Fibroblast of the conjunctiva (primary cell): Measurements from ENCODE around the gene CP.
"Not testable (repeated sequence)": the region's sequence is repeated elsewhere in the genome, so short reads cannot be mapped to it uniquely, and the experiment has no call there.

Experiments
- DNase-seq: peaks from one replicate; pipeline ENCODE4 v3.0.0-alpha.2; 2010; ENCODE audit warnings: low read depth

The CP gene

DNA sequence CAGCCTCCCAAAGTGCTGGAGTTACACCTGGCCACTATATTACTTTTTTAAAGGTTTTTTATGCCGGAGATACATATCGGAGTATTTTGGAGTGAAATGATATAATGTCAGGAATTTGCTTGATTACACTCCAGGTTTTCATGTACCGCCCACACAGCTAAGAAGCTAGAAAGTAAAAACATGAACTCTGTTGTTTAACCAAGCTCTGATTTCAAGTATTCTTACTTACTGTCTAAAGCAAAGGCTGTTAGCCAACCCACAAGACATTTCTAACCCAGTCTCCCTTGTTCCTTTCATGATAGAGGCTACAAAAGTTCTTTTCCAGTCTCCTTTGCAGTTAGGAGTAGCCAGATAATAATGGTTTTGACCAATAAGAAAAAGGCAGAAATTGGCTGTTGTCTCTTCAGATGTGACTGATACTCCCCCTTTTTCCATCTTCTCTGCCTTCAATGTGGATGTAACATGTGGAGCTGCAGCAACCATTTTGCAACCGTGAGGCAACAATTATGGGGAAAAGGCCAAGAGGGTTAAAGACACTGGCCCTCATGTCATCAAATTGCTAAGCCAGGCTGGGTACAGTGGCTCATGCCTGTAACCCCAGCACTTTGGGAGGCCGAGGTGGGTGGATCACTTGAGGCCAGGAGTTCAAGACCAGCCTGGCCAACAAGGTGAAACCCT lies 6.1 kb upstream of the CP start:
- DNase-seq, result no peak

DNA sequence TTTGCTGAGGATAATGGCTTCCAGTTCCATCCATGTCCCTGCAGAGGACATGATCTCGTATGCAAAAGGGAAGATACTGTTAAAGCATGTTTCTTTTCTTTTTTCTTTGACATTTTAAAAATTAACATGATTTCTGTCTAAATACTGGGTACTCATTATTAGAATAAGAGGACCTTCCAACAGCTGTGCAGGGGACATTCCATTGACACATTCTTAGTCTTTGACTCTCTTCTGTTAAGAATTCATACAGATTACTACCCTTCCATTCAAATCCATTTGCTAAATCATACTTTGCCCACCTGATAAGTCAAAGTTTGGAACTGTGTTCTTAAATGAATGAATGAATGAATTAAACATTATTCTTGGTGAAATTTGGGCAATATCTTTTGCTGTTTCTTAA lies 5.1 kb upstream of the CP start:
- no peak for DNase-seq

DNA sequence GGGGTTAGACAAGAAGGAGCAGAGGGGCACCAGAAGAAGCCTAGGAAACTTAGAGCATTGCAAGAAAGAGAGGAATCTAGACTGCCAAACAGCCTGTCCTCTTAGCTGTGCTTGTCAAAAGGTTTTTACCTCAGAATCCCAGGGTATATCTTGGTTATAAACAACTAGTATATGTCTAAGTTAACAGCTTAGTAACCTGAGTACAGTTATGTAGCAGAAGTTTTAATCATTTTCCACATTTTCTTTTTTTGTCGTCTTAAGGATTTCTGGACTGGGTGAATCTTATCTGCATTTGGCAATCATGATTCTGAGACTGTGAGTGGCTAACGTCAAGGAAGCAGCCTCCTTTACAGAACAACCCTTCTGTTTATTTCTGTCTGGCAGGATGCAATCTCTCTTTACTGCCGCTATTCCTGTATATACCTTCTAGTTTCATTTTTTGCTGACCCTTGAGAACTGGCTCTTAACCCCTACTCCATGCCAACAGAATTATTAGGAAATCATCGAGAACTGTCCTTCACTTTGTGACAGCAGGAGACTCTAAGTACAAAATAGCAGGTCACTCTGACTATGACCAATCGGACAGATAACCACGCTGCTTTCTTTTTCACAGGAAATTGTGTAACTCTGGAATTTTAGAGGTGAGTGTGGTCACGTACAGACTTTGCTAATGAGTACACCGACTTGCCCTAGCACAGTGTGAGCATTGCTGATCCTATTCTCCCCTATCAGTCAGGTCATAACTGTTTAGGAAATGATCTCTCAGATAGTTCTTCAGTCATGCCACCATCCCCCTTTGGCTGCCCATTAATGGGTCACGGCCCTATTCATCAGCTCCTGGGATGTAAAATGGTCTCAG lies 3.3 kb upstream of the CP start:
- no peak for DNase-seq

DNA sequence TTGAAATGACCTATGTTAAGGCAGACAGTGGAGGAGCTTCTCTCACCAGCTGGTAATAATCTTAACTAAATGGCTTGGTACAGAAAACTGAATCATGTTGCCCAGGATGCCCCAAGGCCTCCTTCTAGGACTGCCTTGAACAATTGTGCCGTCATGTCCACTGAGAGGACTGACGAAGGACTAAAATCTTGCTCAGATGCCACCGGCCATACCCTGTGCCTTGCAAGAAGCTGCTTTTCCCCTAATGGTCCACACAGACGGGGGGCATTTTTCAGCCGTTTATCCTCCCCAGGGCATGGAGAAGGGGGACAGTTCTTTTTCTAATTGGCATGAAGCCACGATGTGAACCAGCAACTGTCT lies 1.8 kb upstream of the CP start:
- DNase-seq, result no peak

DNA sequence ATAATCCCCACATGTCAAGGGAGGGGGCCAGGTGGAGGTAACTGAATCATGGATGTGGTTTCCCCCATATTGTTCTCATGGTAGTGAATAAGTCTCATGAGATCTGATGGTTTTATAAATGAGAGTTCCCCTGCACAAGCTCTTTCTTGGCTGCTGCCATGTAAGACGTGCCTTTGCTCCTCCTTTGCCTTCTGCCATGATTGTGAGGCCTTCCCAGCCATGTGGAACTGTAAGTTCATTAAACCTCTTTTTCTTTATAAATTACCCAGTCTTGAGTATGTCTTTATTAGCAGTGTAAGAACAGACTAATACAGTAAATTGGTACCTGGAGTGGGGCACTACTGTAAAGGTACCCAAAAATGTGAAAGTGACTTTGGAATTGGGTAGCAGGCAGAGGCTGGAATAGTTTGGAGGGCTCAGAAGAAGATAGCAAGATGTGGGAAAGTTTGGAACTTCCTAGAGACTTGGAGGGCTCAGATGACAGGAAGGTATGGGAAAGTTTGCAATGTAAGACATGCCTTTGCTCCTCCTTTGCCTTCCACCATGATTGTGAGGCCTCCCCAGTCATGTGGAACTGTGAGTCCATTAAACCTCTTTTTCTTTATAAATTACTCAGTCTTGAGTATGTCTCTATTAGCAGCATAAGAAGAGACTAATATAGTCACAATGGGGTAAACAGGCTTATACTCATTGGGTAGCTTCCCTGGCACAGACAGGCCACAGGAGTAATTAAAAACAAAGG lies 2.1 kb downstream of the CP start:
- not testable (repeated sequence) for DNase-seq

DNA sequence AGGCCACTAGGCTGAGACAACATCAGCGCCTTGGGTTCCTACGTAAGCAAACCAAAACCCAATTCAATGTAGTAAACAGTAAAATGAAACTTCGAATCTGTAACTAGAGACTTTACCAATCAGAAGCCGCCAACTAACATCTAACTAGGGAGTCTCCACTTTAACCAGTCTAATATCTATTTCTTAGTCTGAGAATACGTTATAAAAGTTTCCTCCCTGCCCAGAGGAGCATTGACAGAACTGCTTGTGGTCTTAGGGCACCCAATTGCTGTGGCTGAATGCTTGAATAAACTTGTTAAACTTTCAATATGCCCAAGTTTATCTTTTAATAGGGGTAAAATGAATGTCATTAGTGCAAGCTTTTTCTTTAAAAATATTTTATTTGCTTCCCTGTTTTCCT lies 4.3 kb downstream of the CP start:
- no peak for DNase-seq

DNA sequence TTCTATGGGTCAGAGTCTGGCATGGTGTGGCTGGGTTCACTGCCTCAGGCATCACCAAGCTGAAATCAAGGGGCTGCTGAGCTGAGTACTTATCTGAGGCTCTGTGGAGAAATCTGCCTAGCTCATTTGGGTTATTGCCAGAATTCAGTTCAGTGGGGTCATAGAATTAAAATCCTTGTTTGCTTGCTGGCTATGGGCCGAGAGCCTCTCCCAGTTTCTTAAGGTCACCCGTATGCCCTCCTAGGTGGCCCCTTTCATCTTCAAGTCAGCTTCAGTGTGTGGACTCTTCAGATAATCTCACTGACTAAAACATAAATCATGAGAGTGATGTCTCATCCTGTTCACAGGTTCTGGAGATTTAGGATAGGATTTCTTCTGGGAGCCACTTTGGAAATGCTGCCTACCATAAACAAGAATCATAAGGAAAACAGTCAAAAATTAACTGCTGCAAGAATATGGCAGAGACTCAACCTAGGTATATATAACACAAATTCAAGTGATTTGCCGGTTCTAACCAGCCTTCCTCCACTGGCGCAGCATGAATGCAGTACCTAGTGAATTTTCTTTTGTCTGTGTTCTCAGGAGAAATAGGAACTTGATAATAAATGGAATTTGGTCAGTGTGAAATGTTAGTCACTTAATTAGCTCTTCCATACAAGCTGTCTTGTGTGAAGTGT lies 5.3 kb downstream of the CP start:
- no peak for DNase-seq

DNA sequence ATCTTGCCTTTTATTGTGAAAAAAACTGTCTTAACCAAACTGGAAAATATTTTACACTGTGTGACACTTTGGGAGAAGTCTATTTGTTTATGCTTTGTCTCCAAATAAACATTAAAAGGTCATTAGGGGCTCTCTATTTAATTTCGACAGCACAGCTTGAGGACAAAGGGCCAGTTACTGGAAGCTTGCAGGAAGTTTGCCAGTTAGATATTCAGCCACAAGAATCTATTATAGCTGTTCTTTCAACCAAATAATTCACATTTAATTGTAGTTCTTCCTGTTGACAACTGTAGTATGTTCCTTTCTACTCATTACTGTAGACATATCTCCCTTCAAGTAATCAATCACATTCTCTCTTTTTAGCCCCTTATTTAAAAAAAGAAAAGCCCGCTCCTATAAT lies 6.1 kb downstream of the CP start:
- no peak for DNase-seq

DNA sequence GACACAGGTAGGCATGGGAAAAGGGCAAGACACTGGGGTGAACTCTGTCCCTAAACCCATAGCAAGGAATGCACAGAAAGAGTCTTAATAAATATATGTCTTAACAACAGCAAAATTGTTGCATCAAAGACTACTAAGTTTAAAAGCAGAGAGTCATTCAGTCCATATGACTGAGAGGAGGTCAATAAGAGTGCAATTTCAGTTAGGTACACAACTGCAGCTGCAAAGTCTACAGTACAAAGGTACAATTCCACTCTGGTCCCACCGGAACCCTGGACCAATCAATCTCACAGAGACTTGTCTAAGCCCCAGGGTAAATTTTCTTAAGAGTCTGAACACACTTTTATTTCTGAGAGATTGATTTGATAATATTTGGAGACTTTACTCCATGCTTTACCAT lies 6.9 kb downstream of the CP start:
- no peak for DNase-seq

DNA sequence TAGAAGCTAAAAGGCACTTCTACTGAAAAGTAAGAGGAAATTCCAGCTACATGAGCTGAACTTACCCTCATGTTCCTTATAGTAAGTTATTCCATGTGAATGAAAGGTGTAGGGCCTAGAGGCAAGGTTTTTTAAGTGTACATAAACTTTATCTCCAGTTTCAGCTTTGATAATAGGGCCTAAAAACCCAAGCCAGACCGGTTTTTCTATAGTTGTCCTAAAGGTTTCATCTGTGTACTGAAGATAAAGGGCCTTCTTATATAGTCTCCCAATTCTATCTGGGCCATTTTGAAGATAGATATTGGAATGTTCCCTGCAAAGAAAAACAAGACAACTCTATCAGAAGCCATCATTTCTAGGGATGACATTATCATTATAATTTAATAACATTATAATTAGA lies 9.2 kb downstream of the CP start:
- no peak for DNase-seq

DNA sequence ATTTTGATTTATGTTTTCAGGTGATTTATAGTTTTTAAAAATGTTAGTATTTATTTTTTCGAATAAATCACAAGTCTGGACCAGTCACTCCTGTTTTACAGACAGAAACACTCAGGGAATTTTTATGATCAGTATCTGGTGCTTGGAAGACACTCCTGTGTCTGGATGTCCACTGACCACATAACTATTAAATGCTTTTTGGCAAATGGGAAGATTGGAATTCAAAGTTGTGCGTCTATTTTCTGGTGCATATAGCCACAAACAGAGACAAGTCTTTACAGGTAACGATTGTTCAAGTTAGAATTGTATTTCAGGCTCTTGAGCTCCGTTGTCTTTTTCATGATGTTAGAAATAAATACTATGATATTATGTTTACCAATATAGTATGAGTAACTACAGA lies 12.2 kb downstream of the CP start:
- no peak for DNase-seq

DNA sequence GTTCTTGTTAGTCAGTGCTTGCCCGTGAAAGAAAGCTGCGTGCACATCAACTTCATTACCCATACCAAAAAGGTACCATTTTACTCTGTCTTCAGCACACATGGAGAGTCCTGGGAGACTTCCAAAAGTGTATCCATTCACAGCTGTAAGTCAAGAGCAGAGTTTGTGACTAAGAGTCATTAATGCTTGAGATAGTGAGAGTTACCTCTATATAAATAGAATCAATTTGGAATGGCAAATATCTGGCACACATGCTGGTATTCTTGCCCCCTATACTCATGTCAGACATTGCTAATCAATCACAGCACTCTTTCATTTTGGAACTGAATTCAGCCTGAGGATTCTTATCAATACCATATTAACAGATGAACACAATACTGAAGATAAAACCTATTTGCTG lies 14.2 kb downstream of the CP start:
- no peak for DNase-seq

DNA sequence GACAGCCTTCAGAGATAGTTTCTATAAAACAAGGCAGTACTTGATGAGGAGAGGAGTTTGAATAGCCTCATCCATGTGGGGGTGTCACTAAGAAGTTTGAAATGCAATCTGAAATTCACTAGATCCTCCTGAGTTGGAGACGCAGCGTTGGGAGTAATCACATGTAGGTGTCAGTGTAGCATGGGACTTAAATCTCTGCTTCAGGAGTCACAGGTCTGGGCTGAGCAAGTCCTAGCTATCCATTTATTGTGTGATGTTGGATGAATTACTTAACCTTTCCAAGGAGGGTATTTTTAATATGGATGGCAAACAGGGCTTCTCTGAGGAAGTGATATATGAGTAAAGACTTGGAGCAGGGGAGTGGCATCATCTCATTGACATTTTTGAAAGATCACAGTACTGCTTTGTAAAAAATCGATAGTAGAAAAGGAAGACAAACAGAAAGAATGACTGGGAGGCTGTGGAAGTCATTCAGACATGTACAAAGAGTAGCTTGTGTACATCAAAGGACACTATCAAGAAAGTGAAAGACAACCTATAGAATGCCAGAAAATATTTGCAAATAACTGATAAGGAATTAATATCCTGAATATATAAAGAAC lies 17.1 kb downstream of the CP start:
- DNase-seq, result no peak

DNA sequence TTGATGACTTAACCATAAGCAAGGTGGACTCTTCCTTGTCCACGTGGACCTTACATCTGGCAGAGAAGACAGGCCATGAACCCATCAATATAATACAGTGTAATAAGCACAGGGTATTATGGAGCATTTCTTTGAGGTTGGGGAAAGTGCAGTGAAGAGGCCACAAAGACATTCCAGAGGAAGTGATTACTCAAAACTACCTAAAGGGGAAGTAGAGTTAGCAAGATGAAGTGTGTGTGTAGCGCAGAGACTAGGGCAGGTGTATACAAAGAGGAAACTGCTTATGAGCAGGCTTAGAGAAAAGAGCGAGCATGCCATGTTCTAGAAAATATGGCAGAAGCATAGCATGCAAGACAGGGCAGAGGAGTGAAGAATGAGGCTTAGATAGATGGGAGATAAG lies 17.9 kb downstream of the CP start:
- DNase-seq, result no peak

DNA sequence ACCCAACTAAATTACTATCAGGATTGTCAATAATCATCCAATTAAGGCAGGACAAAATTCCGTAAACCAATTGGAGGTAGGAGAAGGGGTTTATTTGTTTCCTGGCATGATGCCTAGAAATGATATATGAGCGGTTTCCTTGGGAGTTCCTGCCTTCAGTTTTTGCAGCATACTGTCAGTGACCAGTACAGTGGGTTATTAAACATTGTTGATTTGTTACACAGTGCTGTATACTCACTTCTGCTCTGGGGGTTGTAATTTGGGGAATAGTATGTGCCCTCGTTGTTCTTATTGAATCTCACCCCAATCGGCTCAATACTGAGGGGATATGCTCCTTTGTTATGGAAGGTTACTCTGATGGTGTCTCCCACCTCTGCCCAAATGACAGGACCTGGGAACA lies 22.2 kb downstream of the CP start:
- no peak for DNase-seq

DNA sequence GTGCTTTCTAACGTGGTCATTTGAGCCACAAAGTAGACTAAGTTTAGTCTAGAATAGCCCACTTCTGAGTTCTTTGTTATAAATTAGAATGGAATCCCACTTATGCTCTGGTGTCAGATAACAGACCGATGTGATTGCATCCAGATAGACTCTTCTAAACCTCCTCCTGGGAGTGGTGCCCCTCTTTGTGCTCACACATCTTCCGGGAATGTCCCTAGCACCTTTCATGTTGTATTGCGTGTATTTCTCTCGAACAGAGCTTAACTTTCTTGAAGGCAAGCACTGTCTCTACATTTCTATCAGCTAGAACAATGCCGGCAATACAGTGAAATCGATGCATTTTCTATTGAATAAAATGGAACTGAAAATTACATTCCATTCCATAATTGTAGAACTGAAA lies 23.0 kb downstream of the CP start:
- no peak for DNase-seq

DNA sequence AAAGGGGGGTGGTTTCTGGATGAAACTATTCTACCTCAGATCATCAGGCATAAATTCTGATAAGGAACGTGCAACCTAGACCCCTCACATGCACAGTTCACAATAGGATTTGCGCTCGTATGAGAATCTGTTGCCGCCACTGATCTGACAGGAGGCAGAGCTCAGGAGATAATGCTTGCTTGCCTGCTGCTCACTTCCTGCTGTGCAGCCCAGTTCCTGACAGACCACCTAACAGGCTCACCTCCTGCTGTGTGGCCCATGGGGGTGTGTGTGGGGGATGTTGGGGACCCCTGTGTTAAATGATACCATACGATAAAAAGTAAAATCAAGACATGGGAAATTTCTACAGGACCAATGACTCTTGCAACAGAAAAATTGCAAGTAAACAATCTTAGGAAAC lies 24.0 kb downstream of the CP start:
- DNase-seq, result no peak

DNA sequence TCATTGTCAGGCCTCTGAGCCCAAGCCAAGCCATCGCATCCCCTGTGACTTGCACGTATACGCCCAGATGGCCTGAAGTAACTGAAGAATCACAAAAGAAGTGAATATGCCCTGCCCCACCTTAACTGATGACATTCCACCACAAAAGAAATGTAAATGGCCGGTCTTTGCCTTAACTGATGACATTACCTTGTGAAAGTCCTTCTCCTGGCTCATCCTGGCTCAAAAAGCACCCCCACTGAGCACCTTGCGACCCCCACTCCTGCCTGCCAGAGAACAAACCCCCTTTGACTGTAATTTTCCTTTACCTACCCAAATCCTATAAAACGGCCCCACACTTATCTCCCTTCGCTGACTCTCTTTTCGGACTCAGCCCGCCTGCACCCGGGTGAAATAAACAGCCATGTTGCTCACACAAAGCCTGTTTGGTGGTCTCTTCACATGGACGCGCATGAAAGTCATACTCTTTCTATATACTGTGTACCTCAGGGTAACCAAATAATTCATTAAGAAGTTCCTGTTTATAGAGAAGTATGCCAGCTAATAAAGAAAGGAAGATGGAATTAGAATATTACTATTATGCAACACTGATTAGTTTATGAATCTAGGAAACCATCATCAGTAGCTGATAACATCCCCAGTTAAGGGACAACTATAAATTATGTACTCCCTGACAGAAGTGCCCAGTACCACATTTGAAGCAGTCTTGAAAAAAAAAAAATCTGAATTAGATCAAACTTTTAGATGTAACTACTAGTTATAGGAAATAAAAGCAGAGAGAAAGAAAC lies 24.6 kb downstream of the CP start:
- DNase-seq, result not testable (repeated sequence)

DNA sequence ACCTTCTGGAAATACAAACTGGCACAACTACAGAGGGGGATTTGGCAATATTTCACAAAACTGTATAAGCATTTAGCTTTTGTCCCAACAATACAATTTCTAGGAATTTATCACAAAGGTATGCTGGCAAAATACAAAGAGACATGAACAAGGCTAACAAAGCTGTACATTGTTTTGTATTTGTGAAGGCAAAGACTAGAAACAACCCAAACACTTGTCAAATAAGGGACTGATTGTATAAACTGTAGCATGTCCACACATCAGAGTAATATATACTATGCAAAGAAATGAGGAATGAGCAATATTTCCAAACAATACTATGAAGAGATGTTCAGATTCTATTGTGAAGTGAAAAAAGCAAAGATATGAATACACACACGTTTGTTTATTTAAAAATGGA lies 26.4 kb downstream of the CP start:
- DNase-seq, result no peak

DNA sequence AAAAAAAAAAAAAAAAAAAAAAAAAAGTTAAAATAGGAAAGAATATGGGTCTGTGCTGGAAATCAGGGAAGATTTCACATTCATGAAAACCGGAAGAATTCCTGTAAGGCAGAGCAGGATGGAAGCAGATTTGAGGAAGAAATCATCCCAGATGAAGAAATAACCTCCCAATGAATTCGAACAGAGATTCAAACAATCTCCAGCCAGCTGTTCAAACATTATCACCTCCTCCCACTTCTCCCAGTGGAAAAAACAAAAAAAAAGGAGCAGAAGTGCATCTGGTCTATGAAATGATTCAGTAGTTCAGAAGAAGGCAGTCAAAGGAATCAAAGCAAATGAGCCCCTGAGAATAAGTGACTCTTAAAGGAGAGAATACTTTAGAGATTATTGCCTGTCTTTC lies 33.1 kb downstream of the CP start:
- no peak for DNase-seq

DNA sequence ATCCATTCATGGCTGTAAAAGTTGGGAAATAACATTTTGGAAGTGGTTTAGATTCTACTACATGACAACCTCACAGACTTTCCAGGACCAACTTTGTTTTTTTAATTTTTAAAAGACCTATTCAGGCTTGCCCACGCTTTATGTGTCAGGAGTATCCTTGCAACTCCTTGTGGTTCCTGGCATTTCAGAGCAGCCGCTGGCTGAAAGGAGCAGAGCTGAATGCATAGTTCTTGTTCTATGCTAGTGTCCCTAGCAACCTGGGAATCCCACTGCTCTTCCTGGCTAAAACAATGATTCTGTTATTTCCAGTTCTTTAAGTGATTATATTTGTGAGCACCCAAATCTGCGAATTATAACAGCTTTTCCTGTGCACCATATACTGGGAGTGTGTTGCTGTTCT lies 34.9 kb downstream of the CP start:
- no peak for DNase-seq
